ENCODE measurements around the gene PDE6A. TPM values are rescaled to one million over a fixed set of nuclear protein-coding genes. Genes with fewer than 3 reads are reported as not detected.

PDE6A gene
- total and polyA plus RNA-seq, 2 of the 8 experiments (the other 6 are each of a cell fraction or from before 2014, with no cell fraction given) = not detected

DNA sequence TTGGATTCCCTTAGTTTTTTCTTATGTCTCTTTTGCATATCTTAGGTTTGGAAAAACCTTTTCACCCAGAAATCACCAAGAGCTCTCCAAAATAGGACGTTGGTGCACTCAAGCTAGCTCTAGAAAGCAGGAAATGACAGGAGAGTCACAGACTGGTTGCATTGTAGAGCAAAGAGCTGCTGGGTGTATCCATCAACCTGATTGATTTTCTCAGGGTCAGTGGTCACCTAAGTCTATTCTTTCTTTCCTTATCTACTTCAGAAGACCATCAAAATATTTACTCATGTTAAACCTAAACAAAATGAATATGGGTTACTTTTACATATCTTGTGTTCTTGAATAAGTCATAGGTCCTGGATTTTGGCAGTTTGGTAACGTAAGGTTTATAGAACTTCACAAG, 30.8 kb upstream of the PDE6A start:
- Histone ChIP-seq H4K20me1 (replicated peaks in 1 of 2; ENCODE audit: control insufficient read depth in 1 of 2, insufficient read depth in 2 of 2, low read length in 2 of 2) (no peaks in the 10 kb centered on the region), H3K4ac (replicated peaks; ENCODE audit: insufficient read length, low read depth, low read length) (no peak overlapping the region), H3K79me2 (ENCODE audit: control insufficient read depth in 1 of 2, insufficient read depth in 2 of 2, low read length in 2 of 2) (no peaks in the 10 kb centered on the region), H3K23ac (ENCODE audit: insufficient read length) (no peak overlapping the region), H3K27me3 (replicated peaks in 1 of 4; ENCODE audit: control insufficient read depth in 3 of 4, extremely low read depth in 1 of 4, insufficient read depth in 3 of 4, low read length in 3 of 4) (no peaks in the 10 kb centered on the region), H3K4me2 (ENCODE audit: insufficient read depth in 1 of 2, low read depth in 2 of 2, low read length in 2 of 2) (no peak overlapping the region), H2BK20ac (ENCODE audit: low read length) (no peak overlapping the region), H4K91ac (replicated peaks; ENCODE audit: insufficient read length, low read length) (no peak overlapping the region), H3K79me1 (ENCODE audit: low read depth, low read length) (no peaks in the 10 kb centered on the region), H2AFZ (ENCODE audit: low read length) (no peak overlapping the region), H4K8ac (ENCODE audit: extremely low read depth, insufficient read depth, low read length) (no peak overlapping the region), H3K4me1 (replicated peaks in 1 of 4; ENCODE audit: control insufficient read depth in 3 of 4, insufficient read depth in 4 of 4, low read length in 3 of 4) (no peaks in the 10 kb centered on the region), H2AK5ac (ENCODE audit: low read depth, low read length) (no peak overlapping the region), H3K9me3 (ENCODE audit: insufficient read depth in 2 of 2, low read depth in 1 of 2, low read length in 1 of 2) (no peaks in the 10 kb centered on the region), H3K14ac (ENCODE audit: insufficient read length) (no peak overlapping the region), H3K56ac (replicated peaks; ENCODE audit: insufficient read length, low read depth, low read length) (no peak overlapping the region), H2BK12ac (ENCODE audit: low read depth, low read length) (no peak overlapping the region), H3K27ac (ENCODE audit: low read depth, low read length) (no peak overlapping the region), H3K18ac (ENCODE audit: extremely low read depth, low read length) (no peak overlapping the region), H2BK15ac (ENCODE audit: low read length) (no peak overlapping the region), H2BK5ac (ENCODE audit: low read depth, low read length) (no peak overlapping the region), H3K4me3 (ENCODE audit: extremely low read depth in 1 of 4, insufficient read depth in 2 of 4, low read depth in 3 of 4, low read length in 4 of 4) (no peak overlapping the region), H3K9ac (replicated peaks in 1 of 4; ENCODE audit: extremely low read depth in 1 of 4, low read depth in 3 of 4, low read length in 3 of 4) (no peak overlapping the region), H3K36me3 (ENCODE audit: control insufficient read depth in 2 of 4, insufficient read depth in 4 of 4, low read length in 3 of 4) (peaks cover 0 to 3% (median 0%) of the 10 kb centered on the region in 4 experiments; a peak in 3 of 8 replicates), H4K5ac (ENCODE audit: insufficient read length, low read depth, low read length) (no peak overlapping the region), H3K23me2 (ENCODE audit: low read depth, low read length) (no peaks in the 10 kb centered on the region), H2BK120ac (replicated peaks; ENCODE audit: low read depth, low read length) (no peak overlapping the region)
- ChIA-PET POLR2A (ENCODE audit: partially characterized antibody) (interaction anchor here (1.4 kb wide), 1 partner anchor 70 kb away, joined by 3 read pairs; no protein-coding TSS in a partner anchor), CTCF (ENCODE audit: partially characterized antibody) (interaction anchor here (0.7 to 1.8 kb wide), 7 partner anchors 11 to 110 kb away, joined by 3 to 10 read pairs (median 3); no protein-coding TSS in a partner anchor)
- no peak for TF ChIP-seq MAFK (IDR thresholded peaks at IDR 0.05; ENCODE audit: low read depth, low read length)
- TF ChIP-seq HDAC6 (IDR thresholded peaks at IDR 0.05; ENCODE audit: low read depth, low read length) = no peak
- TF ChIP-seq BRCA1 (IDR thresholded peaks at IDR 0.05; ENCODE audit: low read depth, low read length) = no peak
- TF ChIP-seq BCL11A (IDR thresholded peaks at IDR 0.05; ENCODE audit: low read depth in 2 of 2, low read length in 2 of 2) = no peak
- no peak for TF ChIP-seq SIRT6 (IDR thresholded peaks at IDR 0.05; ENCODE audit: low read length)
- no peak for TF ChIP-seq POU5F1 (IDR thresholded peaks at IDR 0.05; ENCODE audit: low read depth, low read length)
- no peak for TF ChIP-seq GABPA (IDR thresholded peaks at IDR 0.05; ENCODE audit: borderline replicate concordance, insufficient read depth, low read length)
- TF ChIP-seq GTF2F1 (IDR thresholded peaks at IDR 0.05; ENCODE audit: borderline replicate concordance, low read depth, low read length) = no peak
- TF ChIP-seq KDM4A (IDR thresholded peaks at IDR 0.05; ENCODE audit: low read depth, low read length, severe bottlenecking) = no peak
- TF ChIP-seq POLR2A (IDR thresholded peaks at IDR 0.05; ENCODE audit: control extremely low read depth in 1 of 2, low read depth in 2 of 2, low read length in 2 of 2) = no peak
- TF ChIP-seq ZNF274 (IDR thresholded peaks at IDR 0.05; ENCODE audit: borderline replicate concordance, extremely low read depth, low read length) = no peak
- TF ChIP-seq CBX5 (IDR thresholded peaks at IDR 0.05; ENCODE audit: low read depth, low read length) = no peak
- no peak for DNase-seq (ENCODE audit: low read depth in 1 of 2, low spot score in 2 of 2)
- WGBS, 2 experiments (ENCODE audit: extremely low coverage in 1 of 2, insufficient coverage in 1 of 2, insufficient read length in 1 of 2, insufficient replicate concordance in 2 of 2, low coverage in 1 of 2, low lambda C conversion rate in 2 of 2, missing lambda C conversion rate in 1 of 2) = 70% methylated on average over 2 of the region's 2 CpGs; no CpG with 5 or more reads in 1 of the 2 experiments
- FAIRE-seq = no peak
